ENCODE measurements around the gene EIF1AY. TPM values are rescaled to one million over a fixed set of nuclear protein-coding genes. Genes with fewer than 3 reads are reported as not detected.
A peak's percentile ranks its signal among the peaks of the same experiment; 100 is the strongest.

The EIF1AY gene
- total and polyA plus RNA-seq, 2 donors (not counting 3 experiments of a cell fraction or from before 2014, with no cell fraction given) = 7.2 to 36.0 TPM

DNA sequence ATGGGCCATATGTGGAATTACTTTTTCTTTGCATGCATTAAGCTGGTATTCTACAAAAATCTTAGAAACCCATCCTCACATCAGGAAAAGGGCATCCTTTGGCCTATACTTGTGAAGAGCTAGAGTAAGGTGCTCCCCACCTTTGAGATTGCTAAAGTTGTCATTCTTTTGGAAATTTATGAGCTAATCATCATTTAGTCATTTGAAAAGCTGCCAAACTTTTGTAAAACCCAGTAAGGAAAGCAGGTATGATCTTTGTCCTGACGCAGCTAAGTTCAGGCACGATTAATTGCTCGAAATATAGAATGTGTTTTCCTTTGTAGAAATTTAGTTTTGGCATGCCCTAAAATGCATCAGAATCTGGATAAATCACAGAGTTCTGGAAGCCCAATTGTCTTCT, 2.6 kb downstream of the EIF1AY start:
- H3K9ac ChIP-seq (replicated peaks; ENCODE audit: extremely low read depth, insufficient read depth, low read length) = no peak overlapping the region
- H2AFZ ChIP-seq (ENCODE audit: low read depth, low read length) = no peak overlapping the region
- FAIRE-seq (peak; percentile 21), DNase-seq (ENCODE audit: low read depth, low spot score) (no peak)
- TF ChIP-seq, protein P1, sequence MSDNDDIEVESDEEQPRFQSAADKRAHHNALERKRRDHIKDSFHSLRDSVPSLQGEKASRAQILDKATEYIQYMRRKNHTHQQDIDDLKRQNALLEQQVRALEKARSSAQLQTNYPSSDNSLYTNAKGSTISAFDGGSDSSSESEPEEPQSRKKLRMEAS (IDR thresholded peaks at IDR 0.05; ENCODE audit: insufficient read depth, insufficient read length) = no peak
- TF ChIP-seq FOS (IDR thresholded peaks at IDR 0.05; ENCODE audit: borderline replicate concordance, insufficient read depth, low read length) = no peak
- peaks cover 11% of the 10 kb centered on the region for H3K4me1 ChIP-seq (ENCODE audit: control insufficient read depth, extremely low read depth, insufficient read depth, low read length)
- no peak overlapping the region for H3K4me3 ChIP-seq (replicated peaks in 1 of 3; ENCODE audit: insufficient read depth in 1 of 3, low read depth in 1 of 3, low read length in 3 of 3)
- intact Hi-C loops (cut with micrococcal nuclease) (loop anchor here (5.0 to 10.0 kb wide), 2 partner anchors 976 to 1013 kb away; no protein-coding TSS in a partner anchor), dilution Hi-C loops (cut with MboI; ENCODE audit: extremely low pct_ligation_motif_present, low sequenced_read_pairs) (no loop called here)
- peaks cover 28% of the 10 kb centered on the region for H3K79me2 ChIP-seq (ENCODE audit: control insufficient read depth, insufficient read depth, low read length)
- no peaks in the 10 kb centered on the region for H3K9me1 ChIP-seq (replicated peaks; ENCODE audit: control insufficient read depth, extremely low read depth, insufficient read depth, low read length)
- H3K27ac ChIP-seq (ENCODE audit: insufficient read depth, low read depth, low read length) = no peak overlapping the region
- H3K9me3 ChIP-seq (replicated peaks; ENCODE audit: control insufficient read depth, insufficient read depth, low read length) = no peaks in the 10 kb centered on the region
- H3K27me3 ChIP-seq (ENCODE audit: control insufficient read depth in 2 of 2, insufficient read depth in 2 of 2, low read length in 2 of 2) = no peaks in the 10 kb centered on the region
- no peak overlapping the region for H3K4me2 ChIP-seq (ENCODE audit: insufficient read depth, low read length)
- no peaks in the 10 kb centered on the region for H4K20me1 ChIP-seq (replicated peaks; ENCODE audit: control insufficient read depth, extremely low read depth, insufficient read depth, low read length)
- ChIA-PET POLR2A (no interaction called here), CTCF (no interaction called here)
- no peaks in the 10 kb centered on the region for H3K36me3 ChIP-seq (ENCODE audit: control insufficient read depth in 2 of 2, extremely low read depth in 1 of 2, insufficient read depth in 2 of 2, low read length in 2 of 2)
- no TSS peak for BruUV-seq (replicated peaks)

GRCh38 chrY:20581687-20582086, 6.1 kb downstream of the EIF1AY start:
- Histone ChIP-seq H3K9ac (replicated peaks; ENCODE audit: extremely low read depth, insufficient read depth, low read length) (no peak overlapping the region), H3K27me3 (ENCODE audit: control insufficient read depth in 2 of 2, insufficient read depth in 2 of 2, low read length in 2 of 2) (no peaks in the 10 kb centered on the region), H4K20me1 (replicated peaks; ENCODE audit: control insufficient read depth, extremely low read depth, insufficient read depth, low read length) (no peaks in the 10 kb centered on the region), H3K27ac (ENCODE audit: insufficient read depth, low read depth, low read length) (no peak overlapping the region), H3K9me3 (replicated peaks; ENCODE audit: control insufficient read depth, insufficient read depth, low read length) (no peaks in the 10 kb centered on the region), H3K4me2 (ENCODE audit: insufficient read depth, low read length) (no peak overlapping the region), H3K4me1 (ENCODE audit: control insufficient read depth, extremely low read depth, insufficient read depth, low read length) (peaks cover 5% of the 10 kb centered on the region), H3K36me3 (ENCODE audit: control insufficient read depth in 2 of 2, extremely low read depth in 1 of 2, insufficient read depth in 2 of 2, low read length in 2 of 2) (no peaks in the 10 kb centered on the region), H3K79me2 (ENCODE audit: control insufficient read depth, insufficient read depth, low read length) (peaks cover 18% of the 10 kb centered on the region), H3K4me3 (replicated peaks in 1 of 3; ENCODE audit: insufficient read depth in 1 of 3, low read depth in 1 of 3, low read length in 3 of 3) (no peak overlapping the region), H2AFZ (ENCODE audit: low read depth, low read length) (no peak overlapping the region), H3K9me1 (replicated peaks; ENCODE audit: control insufficient read depth, extremely low read depth, insufficient read depth, low read length) (no peaks in the 10 kb centered on the region)
- ChIA-PET POLR2A (no interaction called here), CTCF (no interaction called here)
- FAIRE-seq = no peak
- dilution Hi-C loops (cut with MboI; ENCODE audit: extremely low pct_ligation_motif_present, low sequenced_read_pairs) (no loop called here), intact Hi-C loops (cut with micrococcal nuclease) (no loop called here)
- DNase-seq (ENCODE audit: low read depth, low spot score) = no peak
- no TSS peak for BruUV-seq (replicated peaks)
- TF ChIP-seq EZH2 (IDR thresholded peaks at IDR 0.05; ENCODE audit: borderline replicate concordance, low read depth, low read length, severe bottlenecking) (no peak), POLR2AphosphoS5 (IDR thresholded peaks at IDR 0.05; ENCODE audit: insufficient read depth, low read depth, low read length) (no peak), MYC (IDR thresholded peaks at IDR 0.05; ENCODE audit: low read depth, low read length) (no peak), CTCF (IDR thresholded peaks at IDR 0.05; ENCODE audit: extremely low read depth in 1 of 2, insufficient read depth in 1 of 2, low read depth in 1 of 2, low read length in 2 of 2) (no peak), POLR2A (IDR thresholded peaks at IDR 0.05; ENCODE audit: low read depth, low read length) (no peak), JUN (IDR thresholded peaks at IDR 0.05; ENCODE audit: borderline replicate concordance, insufficient read depth, insufficient read length, low read depth) (no peak), GATA2 (IDR thresholded peaks at IDR 0.05; ENCODE audit: insufficient read depth, insufficient read length, low read depth, low read length) (no peak), FOS (IDR thresholded peaks at IDR 0.05; ENCODE audit: borderline replicate concordance, insufficient read depth, low read length) (no peak)
- TF ChIP-seq, protein P1 (IDR thresholded peaks at IDR 0.05; ENCODE audit: insufficient read depth, insufficient read length) = no peak
